ENCODE measurements around the gene DNASE1.

DNASE1 gene, protein sequence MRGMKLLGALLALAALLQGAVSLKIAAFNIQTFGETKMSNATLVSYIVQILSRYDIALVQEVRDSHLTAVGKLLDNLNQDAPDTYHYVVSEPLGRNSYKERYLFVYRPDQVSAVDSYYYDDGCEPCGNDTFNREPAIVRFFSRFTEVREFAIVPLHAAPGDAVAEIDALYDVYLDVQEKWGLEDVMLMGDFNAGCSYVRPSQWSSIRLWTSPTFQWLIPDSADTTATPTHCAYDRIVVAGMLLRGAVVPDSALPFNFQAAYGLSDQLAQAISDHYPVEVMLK

DNA sequence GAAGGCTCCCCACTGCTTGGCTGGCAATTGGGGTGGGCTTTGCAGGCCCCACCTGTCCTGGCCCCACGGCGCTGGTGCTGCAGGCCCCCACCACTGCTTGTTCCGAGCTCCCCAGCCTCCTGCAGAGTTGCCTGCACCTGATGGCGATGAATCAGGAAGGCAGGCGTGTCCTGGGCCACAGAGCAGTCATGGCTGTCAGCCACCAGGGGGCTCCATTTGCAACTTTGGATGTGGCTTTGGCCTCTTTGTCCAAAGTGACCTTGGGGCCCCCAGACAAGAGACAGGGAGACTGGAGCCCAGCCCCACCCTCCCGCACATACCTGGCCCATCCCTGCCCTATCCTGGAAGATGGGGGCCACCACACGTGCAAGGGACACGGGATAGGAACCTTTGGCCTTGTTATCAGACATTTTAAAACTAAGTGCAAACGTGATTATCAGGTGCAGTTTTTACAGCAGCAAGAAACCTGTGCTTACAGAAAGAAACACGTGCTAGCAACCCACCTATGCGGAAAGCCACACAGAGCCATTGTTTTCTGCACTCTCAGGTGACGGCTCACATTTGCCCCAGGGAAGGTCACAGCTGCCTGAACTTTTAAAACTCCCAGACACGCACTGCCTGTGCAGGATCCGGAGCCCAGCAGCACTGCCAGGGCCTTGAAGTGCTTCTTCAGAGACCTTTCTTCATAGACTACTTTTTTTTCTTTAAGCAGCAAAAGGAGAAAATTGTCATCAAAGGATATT is at the start of gene DNASE1:
TSS of gene DNASE1 (plus strand) at position 443 of the 743 bp plus-strand sequence. CDS start 683 bp downstream, outside the sequence.
- in situ Hi-C loops (cut with HindIII; ENCODE audit: low sequenced_read_pairs) = no loop called here

DNA sequence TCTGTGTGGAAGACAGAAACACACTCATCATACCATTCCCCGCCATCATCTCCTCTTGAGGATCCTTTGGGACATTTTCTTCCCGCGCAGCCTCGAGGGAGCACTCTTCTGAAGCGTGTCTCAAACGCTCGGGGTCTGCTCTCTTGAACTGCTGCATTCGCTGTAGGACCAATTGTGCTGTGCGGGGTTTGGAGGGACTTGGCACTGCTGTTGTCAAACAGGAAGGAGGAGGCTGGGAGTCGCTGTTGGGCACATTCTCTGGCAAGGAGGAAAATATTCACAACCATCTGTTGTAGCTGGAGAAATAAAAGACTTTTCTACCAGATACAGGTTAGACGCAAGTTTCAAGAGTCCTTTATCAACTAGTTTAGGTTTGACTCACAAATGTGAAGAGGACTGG is 48.0 kb upstream of the DNASE1 start:
- in situ Hi-C loops (cut with HindIII; ENCODE audit: low sequenced_read_pairs) = loop anchor here (25.0 kb wide), 1 partner anchor 94 kb away; the partner anchor contains the start of gene CLUAP1

DNA sequence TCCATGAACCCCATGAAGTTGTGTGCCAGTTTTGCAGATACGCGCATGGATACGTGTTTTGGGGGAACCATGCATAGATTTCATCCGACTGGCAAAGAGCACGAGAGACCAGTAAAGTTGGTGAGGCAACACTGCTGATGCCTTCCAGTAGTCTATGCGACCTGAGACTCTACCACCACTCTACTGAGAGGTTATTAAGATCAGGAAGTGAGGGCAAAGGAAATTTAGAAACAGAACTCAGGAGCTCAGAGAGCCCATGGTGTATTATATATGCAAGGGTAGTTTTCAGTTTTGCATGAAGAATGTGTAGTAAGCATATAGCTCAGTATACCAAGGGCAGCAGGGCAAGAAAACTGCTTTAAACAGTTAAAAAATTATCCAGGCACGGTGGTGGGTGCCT is 47.3 kb upstream of the DNASE1 start:
- in situ Hi-C loops (cut with HindIII; ENCODE audit: low sequenced_read_pairs) = loop anchor here (25.0 kb wide), 1 partner anchor 95 kb away; the partner anchor contains the start of gene CLUAP1

DNA sequence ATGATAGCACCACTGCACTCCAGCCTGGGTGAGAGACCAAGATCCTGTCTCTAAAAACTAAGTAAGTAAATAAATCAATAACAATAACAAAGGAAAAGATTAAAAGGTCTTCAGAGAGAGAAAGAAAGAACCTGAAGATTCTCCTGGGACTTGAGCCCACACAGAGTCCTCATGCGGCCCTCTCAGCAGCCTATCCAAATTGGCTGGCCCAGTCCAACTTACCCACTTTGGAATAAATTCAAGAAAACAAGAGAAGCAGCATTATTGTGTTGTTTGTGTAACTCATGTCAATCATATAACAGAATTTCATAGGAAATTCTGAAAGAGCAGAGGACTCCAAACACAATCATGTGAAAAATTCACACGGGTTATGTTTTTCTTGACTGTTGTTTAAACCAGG is 46.9 kb upstream of the DNASE1 start:
- in situ Hi-C loops (cut with HindIII; ENCODE audit: low sequenced_read_pairs) = loop anchor here (25.0 kb wide), 1 partner anchor 95 kb away; the partner anchor contains the start of gene CLUAP1

DNA sequence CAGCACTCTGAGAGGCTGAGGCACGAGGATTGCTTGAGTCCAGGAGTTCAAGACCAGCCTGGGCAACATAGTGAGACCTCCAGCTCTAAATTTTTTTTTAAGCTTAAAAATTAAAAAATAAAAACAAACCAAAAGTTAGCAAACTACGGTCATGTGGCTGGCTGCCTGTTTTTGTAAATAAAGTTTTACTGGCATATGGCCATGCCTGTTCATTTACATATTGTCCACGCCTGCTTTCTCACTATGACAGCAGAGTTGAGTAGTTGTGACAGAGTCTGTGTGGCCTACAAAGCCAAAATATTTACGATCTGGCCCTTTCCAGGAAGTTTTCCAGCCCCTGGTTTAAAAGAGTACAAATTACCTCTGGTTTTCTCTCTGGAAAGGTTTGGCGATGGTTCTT is 46.4 kb upstream of the DNASE1 start:
- in situ Hi-C loops (cut with HindIII; ENCODE audit: low sequenced_read_pairs) = loop anchor here (25.0 kb wide), 1 partner anchor 96 kb away; the partner anchor contains the start of gene CLUAP1

DNA sequence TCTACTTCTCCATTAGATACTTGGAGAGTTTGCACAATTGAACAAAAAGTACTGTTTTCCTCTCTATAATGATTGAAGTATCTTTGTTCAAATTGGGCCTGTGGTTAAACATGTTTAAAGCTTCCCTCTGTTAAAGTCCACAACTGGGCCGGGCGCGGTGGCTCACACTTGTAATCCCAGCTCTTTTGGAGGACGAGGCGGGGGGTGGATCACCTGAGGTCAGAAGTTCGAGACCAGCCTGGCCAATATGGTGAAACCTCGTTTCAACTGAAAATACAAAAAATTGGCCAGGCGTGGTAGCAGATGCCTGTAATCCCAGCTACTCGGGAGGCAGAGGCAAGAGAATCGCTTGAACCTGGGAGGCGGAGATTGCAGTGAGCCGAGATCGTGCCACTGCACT is 45.5 kb upstream of the DNASE1 start:
- in situ Hi-C loops (cut with HindIII; ENCODE audit: low sequenced_read_pairs) = loop anchor here (25.0 kb wide), 1 partner anchor 97 kb away; the partner anchor contains the start of gene CLUAP1

DNA sequence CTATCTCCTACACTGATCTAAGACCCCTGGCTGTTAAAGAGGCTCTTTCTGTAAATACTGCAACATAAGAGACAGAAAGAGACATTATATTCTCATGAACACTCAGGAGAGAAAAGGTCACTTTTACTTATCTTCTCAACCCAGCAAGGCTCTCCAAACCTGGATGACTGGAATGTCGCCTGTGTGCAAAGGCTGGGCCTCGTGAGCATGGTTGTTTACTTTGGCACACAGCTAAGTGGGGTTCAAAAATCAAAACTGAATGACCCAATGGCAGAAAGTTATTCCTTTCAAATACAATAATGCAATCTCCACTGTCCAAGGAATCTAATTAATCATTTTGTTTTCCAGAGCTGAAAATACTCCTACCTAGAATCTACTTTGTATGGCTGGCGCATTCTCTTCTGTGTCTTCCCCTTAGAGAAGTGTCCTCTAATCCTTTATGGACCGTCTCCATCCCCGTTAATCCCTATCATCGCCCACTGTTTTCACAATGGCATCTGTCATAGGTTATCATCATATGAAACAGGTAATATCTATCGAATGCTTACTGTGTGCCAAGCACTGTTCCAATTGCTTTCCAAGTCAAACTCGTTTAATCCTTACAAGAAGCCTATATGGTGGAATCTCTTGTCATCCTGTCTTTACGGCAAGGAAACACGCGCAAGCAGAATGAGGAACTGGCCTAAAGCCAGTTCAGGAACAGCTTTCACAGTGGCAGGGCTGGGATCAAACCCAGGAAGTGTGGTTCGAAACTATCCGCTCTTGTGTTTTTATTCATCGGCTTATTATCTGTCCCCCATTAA is 44.4 kb upstream of the DNASE1 start:
- in situ Hi-C loops (cut with HindIII; ENCODE audit: low sequenced_read_pairs) = loop anchor here (25.0 kb wide), 1 partner anchor 98 kb away; the partner anchor contains the start of gene CLUAP1

DNA sequence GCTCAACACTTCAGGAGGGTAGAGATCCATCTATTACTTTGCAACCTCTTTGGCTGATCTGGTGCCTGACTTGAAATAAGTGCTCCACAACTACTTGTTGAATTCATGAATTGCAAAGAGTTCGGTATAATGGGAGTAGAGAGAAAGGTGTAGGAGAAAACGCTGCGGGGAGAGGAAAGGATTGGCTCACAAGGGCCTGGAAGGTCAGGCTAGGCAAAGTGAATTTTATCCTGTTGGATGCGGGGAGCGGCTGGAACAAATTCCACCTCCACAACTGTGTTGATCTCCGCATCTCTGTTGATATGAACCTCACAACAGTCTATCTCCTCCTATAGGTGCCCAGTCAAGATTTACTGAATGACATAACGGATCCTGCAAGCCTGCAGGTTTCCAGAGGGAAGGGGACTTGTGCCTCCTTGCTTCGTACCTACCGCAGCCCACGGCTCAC is 43.8 kb upstream of the DNASE1 start:
- in situ Hi-C loops (cut with HindIII; ENCODE audit: low sequenced_read_pairs) = loop anchor here (25.0 kb wide), 1 partner anchor 98 kb away; the partner anchor contains the start of gene CLUAP1

DNA sequence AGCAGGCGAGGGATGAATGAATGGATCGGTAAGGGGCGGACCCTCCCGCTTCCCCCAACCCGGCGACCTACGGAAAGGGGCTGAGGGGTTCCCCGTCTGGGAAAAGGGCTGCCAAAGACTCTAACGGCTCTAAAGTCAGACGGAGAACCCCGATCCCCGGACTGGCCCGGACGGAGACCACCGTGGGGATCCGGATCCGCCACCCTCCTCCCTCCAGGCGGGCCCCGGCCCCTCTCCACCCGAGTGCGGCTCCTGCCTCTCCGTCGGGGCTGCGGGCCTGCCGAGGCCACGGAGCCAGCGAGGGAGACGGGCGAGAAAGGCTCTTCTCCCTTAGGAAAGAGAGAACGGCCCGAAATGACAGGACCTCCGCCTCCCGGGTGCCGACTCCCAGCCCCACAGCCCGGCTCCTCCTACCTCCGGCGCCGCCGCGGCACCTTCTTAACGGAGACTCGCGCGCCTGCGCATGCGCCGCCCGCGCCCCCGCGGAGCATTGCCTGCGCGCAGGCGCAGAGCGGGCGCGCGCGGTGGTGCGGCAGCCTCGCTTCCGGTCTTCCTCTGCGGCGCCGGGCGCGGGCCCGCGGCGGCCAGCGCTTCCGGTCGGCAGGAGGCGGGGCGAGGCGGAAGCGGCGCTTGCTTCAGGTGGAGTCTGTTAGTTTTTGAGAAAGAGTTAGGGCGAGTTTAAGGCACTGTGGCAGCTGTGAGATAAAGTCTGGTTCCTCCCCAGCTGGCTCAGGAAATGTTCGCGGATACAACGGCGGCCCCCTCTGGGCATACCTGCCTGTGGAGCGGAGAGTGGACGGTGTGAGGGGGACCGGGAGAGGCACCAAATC is 43.1 kb upstream of the DNASE1 start, which contains the start of gene SLX4:
TSS of gene SLX4 (minus strand) at position 461 of the 830 bp plus-strand sequence. CDS start 2,642 bp downstream, outside the sequence.
- in situ Hi-C loops (cut with HindIII; ENCODE audit: low sequenced_read_pairs) = loop anchor here (25.0 kb wide), 1 partner anchor 99 kb away; the partner anchor contains the start of gene CLUAP1

DNA sequence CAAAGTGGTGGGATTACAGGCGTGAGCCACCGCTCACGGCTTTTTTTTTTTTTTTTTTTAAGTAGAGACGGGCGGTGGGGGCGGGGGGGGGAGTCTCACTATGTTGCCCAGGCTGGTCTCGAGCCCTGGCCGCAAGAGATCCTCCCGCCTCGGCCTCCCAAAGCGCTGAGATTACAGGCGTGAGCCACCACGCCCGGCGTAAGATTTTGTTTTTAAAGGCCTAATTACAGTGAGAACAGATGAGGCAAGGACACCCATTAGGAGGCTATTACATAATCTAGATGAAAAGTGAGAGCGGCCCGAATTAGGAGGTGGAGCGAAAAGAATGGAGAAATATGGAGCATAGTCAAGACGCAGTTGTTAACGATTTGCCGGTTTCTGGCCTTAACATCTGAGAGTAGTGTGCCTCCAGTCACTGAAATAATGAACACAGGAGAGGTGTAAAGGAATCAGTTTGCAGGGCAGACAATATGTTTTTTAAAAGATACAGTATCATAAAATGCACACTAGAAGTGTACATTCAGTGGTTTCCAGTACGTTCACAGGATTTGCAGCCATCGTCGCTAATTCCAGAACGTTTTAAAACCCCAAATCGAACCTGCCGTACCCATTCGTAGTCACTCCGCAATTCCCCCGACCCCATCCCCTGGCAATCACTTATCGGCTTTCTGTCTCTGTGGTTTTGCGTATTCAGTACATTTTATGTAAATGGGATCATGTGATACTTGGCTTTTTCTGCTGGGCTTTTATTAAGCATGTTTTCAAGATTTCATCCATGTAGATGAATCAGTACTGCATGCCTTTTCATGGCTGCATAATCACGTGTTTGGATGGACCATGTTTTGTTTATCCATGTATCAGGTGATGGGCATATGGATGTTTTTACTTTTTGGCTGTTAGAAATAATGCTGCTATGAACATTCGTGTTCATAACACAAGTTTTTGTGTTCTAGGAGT is 41.7 kb upstream of the DNASE1 start:
- in situ Hi-C loops (cut with HindIII; ENCODE audit: low sequenced_read_pairs) = loop anchor here (25.0 kb wide), 1 partner anchor 100 kb away; the partner anchor contains the start of gene CLUAP1

DNA sequence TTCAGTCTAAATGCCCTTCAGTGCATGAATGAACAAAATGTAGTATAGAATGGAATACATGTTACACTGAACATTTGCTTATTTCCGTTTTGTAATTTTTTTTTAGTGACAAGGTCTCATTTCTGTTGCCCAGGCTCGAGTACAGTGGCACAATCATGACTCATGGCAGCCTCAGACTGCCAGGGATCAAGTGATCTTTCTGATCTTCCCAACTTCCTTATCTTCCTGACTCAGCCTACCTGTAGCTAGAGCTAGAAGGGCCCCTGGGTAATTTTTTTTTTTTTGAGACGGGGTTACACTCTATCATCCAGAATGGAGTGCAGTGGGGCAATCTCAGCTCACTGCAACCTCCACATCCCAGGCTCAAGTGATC is 35.7 kb upstream of the DNASE1 start:
- in situ Hi-C loops (cut with HindIII; ENCODE audit: low sequenced_read_pairs) = loop anchor here (25.0 kb wide), 1 partner anchor 106 kb away; the partner anchor contains the start of gene CLUAP1

DNA sequence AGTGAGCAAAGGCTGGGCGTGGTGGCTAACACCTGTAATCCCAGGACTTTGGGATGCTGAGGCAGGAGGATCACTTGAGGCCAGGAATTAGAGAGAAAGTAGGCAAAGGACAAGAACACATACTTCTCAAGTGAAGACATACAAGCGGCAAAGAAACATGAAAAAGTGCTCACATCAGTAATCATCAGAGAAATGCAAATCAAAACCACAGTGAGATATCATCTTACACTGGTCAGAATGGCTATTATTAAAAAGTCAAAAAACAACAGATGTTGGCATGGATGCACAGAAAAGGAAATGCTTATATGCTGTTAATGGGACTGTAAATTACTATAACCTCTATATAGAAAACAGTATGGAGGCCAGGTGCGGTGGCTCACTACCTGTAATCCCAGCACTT is 30.8 kb upstream of the DNASE1 start:
- in situ Hi-C loops (cut with HindIII; ENCODE audit: low sequenced_read_pairs) = loop anchor here (25.0 kb wide), 1 partner anchor 111 kb away; the partner anchor contains the start of gene CLUAP1

DNA sequence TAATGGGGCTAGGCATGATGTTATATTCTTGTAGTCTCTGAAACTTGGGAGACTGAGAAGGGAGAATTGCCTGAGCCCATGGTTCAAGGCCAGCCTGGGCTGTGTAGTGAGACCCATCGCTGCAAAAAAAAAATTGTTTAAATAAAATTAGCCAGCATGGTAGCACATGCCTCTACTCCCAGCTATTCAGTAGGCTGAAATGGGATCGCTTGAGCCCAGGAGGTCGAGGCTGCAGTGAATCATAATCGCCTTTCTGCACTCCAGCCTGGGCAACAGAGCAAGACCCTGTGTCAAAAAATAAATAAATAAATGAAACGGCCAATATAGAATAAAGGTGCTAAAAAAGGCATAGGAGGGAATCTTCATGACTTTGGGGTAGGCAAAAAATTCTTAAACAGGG is 29.2 kb upstream of the DNASE1 start:
- in situ Hi-C loops (cut with HindIII; ENCODE audit: low sequenced_read_pairs) = no loop called here

DNA sequence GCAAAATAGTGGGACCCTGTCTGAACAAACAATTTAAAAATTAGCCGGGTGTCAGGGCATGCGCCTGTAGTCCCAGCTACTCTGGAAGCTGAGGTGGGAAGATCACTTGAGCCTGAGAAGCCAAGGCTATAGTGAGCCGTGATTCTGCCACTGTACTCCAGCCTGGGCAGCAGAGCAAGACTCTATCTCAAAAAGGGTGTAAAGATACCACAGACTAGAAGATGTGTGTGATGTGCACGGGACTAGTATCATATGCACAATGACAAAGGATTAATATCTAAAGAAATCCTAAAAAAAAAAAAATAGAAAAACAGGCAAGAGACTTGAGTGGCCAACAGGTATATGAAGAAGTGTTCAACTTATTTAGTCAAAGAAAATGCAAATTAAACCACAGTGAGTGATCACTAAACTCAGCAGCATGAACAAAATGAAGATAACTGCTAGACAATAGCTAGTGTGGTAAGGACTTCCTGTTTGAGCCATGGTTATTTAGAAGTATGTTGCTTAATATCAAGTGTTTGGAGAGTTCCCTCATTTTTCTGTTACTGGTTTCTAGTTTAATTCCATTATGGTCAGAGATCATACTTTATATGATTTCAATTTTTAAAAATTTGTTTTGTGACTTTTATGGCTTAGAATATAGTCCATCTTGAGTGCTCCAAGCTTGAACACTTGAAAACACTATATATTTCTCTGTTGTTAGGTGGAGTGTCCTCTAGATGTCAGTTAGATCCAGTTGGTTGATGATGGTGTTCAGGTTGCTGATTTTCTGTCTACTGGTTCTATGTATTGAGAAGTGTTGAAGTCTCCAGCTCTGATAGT is 28.4 kb upstream of the DNASE1 start:
- in situ Hi-C loops (cut with HindIII; ENCODE audit: low sequenced_read_pairs) = no loop called here

DNA sequence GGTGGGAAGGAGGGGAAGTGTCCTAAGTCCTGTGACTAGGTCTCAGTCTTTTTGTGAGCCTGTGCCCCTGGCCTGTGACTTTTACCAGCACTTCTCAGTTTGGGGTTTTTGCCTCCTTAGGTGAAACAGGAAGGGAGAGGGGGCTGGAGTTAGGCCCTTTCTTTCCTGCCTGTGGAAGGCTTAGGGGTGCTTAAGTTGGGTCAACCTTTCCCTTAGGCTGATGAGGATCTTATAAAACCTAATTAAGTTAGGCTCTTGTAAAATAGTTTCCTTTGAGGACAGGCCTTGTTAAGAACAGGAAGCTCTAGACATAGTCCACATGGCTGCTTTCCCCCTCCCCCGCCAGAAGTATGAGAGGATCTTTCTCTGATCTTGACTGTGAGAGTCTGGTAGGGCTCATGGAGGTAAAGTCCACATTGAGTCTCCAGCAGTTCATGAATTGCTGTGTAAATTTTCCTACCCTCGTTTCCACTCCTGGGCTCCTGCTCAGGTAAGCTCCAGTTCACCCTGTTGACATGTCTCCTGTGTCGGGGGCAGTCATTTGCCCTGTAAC is 17.0 kb upstream of the DNASE1 start:
- in situ Hi-C loops (cut with HindIII; ENCODE audit: low sequenced_read_pairs) = no loop called here

DNA sequence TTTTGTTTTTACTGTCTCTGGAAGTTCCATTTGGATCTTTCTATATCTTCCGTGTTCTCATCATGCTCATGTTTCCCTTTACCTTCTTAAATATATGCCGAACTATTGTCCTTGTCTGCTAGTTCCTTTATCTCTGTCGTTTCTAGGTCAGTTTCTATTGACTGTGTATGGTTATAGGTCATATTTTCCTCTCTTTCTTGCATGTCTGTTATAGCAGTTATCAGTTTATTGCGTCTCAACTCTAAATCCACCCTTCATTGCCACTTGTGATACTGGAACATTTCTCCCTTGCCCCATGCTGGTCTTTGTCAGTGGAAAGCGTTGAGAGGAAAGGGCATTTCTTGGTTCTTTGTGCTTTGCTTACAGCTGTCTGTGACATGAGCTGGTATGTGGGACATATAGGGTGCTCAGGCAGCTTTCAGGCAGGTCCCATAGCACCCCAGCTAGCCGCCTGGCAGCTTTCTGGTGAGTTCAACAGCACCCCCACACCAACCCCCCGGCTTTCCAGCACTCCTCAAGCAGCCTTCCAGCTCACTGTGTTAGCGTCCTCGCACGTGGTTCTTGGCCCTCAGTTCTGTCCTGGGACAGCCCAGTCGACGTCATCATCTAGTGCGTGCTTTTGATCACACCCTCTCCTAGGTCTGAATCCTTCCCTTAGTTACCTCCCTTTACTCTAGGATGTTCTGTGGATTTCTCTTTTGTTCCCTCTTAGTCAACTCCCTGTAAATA is 15.4 kb upstream of the DNASE1 start:
- in situ Hi-C loops (cut with HindIII; ENCODE audit: low sequenced_read_pairs) = no loop called here

DNA sequence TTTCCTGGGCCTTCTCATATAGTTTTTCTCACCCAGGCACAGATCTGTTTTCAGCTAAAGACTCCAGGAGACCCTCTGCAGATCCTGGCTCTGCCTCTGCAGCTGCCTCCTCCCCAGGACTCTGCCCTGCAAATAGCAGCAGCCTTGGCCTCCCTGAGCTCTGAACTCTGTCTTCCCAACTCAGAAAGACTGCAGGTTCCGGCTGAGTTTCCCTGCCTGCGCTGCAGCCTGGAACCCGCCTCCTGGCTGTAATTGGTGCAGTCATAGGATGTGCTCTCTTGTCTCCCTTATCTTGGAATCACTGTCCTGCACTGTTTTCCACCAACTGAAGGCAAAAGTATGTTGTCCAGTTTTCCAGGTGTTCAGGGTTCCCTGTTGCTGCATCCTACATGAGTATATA is 14.3 kb upstream of the DNASE1 start:
- in situ Hi-C loops (cut with HindIII; ENCODE audit: low sequenced_read_pairs) = no loop called here

Data from DLD1 (cell line).